ENCODE data around the gene KAT8.

GRCh38 chr16:31111881-31112466 is 5.5 kb upstream of the KAT8 start:
- TF ChIP-seq CTCF (conservative IDR thresholded peaks at IDR 0.05; ENCODE audit: low read length) (no peak), EZH2phosphoT487 (IDR thresholded peaks at IDR 0.05; ENCODE audit: borderline replicate concordance, low read depth, low read length) (no peak)
